Stimulated activated CD4-positive, alpha-beta T cell treated with anti-CD3 and anti-CD28 coated beads, TNF-alpha, amount 100 ng/mL, for 4 hours (primary cell): Measurements from ENCODE around the gene GALNT7.
A peak's percentile ranks its signal among the peaks of the same experiment; 100 is the strongest.
"Not testable (repeated sequence)": the region's sequence is repeated elsewhere in the genome, so short reads cannot be mapped to it uniquely, and the experiment has no call there.

Experiments
- DNase-seq, 3 experiments: peaks; one replicate each; pipeline ENCODE4 v3.0.0-alpha.2; 2020; ENCODE audit warnings: low read depth in 3 of 3

Gene GALNT7, protein sequence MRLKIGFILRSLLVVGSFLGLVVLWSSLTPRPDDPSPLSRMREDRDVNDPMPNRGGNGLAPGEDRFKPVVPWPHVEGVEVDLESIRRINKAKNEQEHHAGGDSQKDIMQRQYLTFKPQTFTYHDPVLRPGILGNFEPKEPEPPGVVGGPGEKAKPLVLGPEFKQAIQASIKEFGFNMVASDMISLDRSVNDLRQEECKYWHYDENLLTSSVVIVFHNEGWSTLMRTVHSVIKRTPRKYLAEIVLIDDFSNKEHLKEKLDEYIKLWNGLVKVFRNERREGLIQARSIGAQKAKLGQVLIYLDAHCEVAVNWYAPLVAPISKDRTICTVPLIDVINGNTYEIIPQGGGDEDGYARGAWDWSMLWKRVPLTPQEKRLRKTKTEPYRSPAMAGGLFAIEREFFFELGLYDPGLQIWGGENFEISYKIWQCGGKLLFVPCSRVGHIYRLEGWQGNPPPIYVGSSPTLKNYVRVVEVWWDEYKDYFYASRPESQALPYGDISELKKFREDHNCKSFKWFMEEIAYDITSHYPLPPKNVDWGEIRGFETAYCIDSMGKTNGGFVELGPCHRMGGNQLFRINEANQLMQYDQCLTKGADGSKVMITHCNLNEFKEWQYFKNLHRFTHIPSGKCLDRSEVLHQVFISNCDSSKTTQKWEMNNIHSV

DNA sequence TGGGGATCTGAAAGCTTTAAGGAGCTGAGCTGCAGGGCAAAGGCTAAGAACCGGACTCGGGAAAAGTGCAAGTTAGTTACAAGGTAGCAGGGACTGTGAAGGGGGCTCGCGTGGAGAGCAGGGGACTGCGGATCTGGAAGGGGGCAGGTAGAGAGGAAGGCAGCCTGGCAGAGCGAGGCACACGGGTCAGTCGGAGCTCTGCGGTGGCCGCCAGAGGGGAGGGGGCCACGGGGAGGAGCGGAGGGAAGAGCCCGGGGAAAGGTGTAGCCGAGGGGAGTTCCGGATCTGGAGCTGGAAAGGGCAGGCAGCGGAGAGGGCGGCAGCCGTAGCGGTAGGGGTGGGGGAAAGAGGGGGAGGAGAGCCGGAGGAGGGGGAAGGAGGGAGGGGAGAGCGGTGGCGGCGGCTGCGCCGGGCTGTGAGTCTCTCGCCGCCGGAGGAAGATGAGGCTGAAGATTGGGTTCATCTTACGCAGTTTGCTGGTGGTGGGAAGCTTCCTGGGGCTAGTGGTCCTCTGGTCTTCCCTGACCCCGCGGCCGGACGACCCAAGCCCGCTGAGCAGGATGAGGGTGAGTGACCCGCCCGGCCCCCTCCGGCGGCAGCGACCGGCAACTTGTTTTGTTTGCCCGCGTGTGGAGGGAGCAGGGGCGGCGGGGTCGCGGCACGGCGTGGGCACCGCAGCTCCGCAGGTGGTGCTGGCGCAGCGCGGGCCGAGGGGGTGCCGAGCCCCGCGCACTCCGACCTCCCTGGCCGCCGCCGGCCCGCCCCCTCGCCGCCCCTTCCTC is at the start of gene GALNT7:
Gene GALNT7, plus strand, starts transcription at position 416 of the 782 bp plus-strand sequence. Its CDS starts 25 bp downstream, at position 441.
- peak; percentile 35 to 51 (median 44) for DNase-seq

DNA sequence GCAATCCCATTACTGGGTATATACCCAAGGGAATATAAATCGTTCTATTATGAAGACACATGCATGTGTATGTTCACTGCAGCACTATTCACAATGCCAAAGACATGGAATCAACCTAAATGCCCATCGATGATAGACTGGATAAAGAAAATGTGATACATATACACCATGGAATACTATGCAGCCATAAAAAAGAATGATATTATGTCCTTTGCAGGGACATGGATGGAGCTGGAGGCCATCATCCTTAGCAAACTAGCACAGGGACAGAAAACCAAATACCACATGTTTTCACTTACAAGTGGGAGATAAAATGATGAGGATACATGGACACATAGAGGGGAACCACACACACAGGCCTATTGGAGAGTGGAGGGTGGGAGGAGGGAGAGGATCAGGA is 49.8 kb upstream of the GALNT7 start:
- DNase-seq = not testable (repeated sequence)

DNA sequence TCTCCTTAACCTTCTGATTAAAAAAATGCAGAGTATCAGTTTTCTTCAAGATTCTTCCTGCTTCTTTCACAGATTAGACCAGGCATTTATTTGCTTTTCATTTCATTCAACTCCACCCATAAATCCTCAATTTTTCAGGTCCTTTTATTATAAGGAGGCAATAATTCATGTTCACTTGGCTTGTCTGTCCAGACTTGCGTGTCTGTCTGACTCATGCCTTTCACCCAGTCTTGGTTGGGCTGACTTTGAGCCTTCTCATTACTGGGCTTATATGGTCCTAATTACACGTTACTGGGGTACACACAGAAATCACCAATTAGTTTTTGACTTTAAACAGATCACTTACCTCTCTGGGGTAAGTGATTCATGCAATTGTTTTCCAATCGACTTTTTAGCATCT is 48.8 kb upstream of the GALNT7 start:
- no peak for DNase-seq

DNA sequence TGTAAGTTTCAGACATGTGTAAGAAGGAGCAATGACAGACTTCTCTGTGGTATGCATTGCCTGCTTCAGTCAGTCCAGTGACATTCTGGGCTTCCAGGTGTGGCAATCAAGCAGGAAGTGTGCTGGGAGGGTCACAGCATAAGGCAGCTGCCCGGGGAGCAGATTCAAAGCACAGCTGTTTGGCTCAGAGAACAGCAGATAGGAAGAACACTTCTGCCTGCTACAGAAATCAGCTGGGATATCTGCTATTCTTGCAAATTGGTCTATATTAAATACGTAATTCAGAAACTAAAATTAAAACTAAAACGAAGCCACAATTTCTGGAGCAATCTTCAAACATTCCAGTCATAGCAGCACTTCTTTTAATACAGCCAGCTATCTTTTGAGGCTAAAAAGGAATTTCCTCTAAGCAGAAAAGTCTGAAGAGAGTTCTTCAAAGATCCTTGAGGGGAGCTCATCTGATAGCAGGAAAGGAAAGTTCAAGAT is 47.5 kb upstream of the GALNT7 start:
- no peak for DNase-seq

DNA sequence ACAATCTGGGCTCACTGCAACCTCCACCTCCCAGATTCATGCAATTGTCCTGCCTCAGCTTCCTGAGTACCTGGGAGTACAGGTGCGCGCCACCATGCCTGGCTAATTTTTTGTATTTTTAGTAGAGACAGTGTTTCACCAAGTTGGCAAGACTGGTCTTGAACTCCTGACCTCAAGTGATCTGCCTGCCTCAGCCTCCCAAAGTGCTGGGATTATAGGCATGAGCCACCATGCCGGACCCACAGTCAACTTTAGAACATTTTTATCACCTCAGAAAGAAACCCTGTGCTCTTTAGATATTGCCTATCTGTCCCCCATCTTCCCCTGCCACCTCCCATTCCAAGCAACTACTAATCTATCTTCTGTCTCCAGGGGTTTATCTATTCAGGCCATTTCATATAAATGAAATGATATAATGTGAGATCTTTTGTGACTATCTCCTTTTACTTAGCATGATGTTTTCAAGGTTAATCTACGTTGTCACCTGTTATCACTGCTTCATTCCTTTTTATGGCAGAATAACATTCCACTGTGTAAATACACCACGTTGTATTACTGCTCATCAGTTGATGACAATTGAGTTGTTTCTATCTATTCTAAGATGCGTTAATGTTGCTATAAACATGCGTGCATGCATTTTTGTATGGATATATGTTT is 44.3 kb upstream of the GALNT7 start:
- no peak for DNase-seq

DNA sequence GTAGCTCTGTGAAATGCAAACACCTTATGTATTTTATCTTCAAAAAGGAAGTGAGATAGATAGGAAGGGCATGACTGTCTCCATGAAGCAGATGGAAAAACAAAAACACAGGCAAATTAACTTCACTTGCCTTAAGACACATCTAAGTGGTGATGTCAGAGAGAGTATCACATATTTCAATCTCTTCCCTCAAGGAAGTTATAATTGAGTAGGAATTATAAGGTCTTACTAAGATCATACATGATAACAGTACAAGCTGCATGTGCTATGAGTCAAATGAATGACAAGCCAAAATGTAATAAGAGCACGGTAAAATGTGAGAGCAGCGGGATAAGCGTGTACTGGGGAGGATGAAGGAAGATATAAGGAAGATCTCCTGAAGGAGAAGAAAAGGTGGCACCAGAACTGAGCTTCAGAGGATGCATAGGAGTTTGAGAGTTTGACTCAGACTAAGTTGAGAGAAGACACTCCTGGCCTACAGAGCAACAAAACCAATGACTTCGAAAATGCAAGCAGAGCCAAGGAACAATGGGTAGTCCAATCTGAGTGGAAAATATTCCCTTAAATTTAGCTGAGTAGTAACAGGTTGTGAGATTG is 43.3 kb upstream of the GALNT7 start:
- no peak for DNase-seq

DNA sequence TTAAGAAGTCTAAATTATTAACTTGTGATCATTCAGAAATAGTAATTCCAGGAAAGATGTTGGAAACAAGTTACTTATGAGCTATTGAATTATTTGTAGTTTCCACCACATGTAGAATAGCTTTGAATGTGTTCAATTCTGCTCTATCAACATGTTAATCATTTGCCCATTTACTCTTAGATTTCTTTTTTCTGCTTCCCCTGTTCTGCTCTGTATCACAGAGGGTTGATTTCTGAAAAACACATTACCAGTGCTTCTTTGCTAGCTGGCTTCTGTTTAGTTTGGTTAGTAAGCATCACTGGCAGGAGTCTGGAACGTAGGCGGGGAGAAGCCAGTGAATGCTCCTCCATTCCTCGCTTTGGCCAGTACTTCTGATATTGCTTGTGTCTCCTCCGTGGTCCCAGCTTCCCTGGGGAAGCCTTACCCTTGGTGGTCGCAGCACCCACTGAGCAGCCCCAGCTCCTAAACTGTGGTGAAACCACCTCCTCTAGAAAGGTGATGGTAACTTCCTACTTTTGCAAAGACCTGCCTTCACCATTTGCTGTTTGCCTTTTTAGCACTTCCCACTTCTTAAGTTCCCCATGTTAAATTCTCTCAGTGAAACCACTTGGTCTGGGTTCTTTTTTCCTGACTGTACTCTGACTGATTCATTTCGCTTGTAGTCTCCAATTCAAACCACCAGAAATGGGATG is 40.3 kb upstream of the GALNT7 start:
- no peak for DNase-seq

DNA sequence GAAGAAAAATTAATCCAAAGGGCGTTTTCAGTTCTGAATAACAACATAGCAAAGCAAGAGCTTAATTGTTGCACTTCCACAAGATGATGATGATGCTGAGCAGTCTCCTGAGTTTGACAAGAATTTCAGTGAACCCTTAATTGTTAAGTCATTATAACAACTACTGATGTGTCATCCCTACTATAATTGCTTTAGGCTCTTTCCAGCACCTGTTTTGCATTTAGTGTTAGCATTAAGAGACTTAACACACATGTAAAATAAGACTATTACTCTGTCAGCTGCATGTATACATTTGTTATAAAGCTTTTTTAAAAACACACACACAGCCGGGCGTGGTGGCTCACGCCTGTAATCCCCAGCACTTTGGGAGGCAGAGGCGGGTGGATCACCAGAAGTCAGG is 37.9 kb upstream of the GALNT7 start:
- no peak for DNase-seq

DNA sequence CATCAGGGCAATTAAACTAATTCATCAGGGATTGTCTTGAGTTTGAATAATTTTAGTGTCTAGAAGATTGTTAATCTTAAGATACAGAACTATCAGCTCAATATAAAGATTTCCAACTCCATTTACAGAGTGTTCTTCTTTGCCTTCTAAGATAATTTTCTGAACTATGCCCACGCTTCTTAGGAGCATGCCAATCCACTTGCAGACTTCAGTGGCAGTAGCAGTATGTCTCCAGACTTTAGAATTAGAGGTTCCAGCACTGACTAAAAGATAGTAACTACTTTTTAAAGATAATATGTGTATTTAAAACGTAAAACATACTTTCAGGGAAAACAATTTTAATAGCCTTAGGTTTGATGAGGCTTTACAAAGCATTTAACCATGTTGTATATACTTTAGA is 34.2 kb upstream of the GALNT7 start:
- DNase-seq = no peak

DNA sequence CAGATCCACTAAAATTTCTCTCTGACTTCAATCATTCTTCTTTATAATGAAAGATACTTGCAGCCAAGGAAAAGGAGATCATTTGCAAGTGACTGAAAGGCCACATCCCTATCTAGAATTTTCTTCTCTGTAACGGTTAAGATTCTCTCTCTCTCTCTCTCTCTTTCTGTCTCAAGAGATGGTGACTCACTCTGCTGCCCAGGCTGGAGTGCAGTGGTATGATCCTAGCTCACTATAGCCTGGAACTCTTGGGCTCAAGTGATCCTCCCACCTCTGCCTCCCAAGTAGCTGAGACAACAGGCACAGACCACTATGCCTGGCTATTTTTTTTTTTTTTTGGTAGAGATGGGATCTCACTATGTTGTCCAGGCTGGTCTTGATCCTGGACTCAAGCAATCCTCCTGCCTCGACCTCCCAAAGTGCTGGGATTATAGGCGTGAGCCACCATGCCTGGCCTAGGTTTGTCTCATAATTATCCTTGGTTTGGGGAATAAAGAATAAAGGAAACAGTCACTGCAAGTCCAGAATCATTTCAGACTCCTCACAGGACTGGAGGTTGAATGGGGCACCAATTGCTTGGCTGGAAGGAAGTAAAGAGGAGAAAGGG is 33.3 kb upstream of the GALNT7 start:
- no peak for DNase-seq

DNA sequence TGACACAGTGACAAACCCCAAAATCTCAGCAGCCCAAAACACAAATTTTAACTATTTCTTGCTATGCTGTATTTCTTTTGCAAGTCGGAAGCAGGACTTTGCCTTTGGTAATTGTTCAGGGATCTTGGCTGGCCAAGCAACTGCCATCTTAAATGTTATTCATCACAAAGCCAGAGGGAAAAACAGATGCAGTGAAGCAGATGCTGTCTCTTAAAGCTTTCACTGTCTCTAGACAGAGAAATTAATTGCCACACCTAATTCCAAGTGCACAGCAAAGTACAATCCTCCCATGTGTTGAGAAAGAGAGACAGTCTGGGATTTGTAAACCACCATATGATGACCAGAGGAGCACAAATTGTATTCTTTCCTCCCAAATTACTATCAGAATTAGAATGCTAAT is 30.0 kb upstream of the GALNT7 start:
- no peak for DNase-seq

DNA sequence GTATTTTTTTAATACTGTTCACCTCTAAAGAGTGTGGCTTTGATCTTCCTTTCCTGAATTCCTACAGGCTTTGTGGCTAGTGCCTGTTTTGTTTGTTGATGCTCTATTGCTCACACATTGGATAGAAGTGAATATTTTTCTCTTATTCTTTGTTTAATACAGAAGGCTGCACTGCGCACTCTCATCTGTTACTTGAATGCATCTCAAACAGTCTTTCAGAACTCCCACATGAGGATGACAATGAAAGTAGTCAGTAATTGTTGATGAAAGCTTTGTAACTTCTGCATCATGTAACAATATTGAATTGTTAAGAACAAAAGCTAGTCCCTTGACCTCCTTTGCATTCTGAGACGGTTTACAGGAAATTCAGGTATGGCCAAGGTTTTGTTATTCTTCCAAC is 29.1 kb upstream of the GALNT7 start:
- DNase-seq = no peak

DNA sequence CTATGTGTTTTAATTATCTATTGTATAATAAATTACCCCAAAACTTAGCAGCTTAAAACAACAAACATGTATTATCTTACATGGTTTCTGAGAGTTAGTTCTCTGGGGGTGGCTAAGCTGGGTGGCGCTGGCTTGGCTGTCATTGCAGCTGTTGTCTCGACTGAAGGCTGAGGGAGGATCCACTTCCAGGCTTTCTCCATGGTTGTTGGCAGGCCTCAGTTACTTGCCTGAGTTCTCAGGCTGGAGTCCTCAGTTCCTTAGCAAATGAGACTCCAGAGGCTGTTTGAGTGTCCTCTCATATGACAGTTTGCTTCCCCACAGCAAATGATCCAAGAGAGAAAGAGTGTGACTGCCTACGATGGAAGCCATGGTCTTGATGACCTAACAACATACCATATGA is 23.5 kb upstream of the GALNT7 start:
- DNase-seq = no peak

DNA sequence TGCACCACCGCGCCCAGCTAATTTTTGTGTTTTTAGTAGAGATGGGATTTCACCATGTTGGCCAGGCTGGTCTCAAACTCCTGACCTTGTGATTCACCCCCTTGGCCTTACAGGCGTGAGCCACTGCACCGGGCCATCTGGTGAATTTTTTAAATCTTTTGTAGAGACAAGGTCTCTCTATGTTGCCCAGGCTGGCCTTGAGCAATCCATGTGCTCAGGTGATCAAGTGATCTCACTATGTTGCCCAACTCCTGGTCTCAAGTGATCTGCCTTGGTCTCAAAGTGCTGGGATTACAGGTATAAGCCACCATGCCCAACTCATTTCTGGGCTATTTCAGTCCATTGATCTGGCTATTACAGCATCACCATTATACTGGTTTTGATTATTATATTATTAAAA is 22.2 kb upstream of the GALNT7 start:
- DNase-seq = no peak

DNA sequence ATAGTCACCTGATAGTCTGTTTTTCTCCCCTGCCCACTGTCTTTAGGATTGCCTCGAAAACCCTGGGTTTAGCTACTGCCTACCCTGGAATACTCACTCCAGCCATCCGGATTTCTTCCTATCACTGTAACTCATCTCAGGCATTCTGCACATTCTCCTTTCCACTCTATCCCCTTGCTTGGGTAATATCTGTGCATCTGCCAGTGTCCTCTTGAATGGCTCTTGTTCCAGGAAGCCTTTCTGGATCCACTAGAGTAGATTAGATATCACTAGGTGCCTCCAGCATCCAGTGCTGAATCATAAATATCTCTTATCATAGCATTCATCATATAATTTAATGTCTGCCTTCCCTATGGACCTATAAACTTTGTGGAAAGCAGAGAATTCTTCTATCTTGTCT is 17.1 kb upstream of the GALNT7 start:
- no peak for DNase-seq

DNA sequence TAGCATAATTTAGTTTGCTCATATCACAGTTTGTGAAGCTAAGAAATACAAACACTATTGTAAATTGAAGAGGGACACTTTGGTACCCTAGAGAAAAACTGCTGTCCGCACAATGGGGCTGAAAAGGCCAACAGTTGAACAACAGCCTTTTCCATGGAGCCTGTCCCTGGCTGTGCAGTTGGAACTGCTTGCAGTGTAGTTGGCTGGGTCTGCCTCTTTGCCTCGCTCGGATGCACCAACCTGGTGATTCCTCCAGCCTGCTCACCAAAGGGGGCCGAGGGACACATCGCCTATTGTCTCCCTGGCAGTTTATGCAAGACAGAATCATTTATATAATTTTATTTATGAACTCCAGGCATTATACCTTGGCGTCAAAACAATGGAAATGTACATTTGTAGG is 16.5 kb upstream of the GALNT7 start:
- no peak for DNase-seq

DNA sequence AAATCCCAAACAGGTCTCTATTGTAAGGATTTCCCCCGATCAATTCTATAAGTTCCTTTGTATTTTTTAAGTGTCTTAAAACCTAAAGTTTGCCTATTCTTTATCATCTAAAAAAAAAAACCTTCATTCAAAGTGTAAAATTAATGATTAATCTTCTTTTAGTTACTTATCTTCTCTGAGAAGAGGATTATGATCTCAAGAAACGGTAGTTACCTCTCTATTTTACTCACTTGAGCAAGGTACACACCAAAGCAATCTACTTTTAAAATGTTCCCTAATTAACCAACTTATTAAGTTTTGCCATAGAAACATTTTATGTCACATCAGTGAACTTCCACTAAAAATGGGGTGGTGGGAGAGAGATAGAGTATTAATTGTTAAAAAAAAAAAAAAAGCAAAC is 15.2 kb upstream of the GALNT7 start:
- DNase-seq = no peak

DNA sequence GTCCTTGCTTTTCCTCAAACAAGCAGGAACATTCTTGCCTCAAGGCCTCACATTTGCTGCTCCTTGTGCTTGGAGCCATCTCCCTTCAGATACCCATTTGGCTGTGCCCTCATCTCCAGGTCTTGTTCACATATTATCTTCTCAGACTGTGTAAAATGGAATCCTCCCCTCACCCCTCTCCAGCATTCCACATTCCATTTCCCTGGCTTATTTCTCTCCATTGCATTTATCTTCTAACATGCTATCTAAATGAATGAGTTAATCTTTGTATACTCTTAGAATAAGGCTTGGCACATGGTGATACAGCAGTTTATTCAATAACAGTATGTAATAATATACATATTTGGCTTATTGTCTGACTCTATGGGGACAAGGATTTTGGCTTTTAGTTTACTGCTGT is 8.8 kb upstream of the GALNT7 start:
- no peak for DNase-seq

DNA sequence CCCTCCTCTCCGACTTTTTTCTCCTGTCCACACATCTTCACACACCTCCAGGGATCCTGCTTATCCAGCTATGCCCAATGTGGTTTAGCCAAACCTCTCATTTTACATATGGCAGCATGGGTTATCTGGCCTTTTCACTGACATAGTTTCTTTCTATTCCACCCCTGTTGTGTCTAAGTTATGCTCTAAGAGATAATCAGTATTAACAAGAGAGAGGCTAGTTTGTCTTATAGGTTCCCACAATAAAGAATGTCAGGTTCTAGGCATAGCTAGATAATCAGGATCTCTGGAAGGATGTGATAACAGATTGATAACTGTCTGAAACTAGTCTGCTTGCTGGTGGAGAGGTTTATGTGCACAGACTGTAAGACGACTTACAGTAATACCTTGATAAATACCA is 7.7 kb upstream of the GALNT7 start:
- DNase-seq = no peak

DNA sequence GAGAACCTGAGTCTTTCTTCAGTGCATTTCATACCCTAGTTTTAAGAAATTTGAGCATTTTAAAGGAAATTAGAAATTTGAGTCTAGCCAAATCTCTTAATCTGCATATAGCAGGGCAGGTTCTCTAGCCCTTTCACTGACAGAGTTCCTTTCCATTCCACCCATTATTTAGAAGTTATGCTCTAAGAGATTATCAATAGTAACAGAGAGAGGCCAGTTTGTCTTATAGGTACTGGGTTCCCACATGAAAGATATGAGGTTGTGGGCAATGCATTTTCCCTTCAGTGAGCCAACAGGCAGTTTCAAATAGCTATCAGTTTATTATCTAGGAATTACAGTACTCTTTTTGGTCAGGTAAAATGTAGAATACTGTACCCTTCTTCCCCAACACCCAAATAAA is 7.3 kb upstream of the GALNT7 start:
- DNase-seq = no peak

DNA sequence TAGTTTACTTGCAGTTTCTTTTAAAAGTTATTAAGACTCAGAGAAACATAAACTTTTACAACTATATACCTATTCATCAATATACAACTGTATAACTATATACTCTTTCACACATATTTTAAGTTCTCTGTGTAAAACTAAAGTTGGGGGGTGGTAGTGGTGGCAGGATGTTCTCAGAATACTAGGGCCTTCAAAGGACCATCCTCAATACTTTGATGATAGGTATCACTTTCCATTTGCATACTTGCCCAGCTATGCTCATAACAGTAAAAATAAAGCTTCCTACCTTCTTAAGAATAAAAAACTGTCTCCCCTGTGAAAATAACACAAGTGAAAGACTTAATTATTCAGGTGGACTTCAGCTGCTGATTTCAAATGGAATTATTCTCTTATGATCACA is 2.9 kb upstream of the GALNT7 start:
- no peak for DNase-seq
